Transverse colon (tissue), 4 donors: ENCODE results near the gene CHP2. TPM values are rescaled to one million over a fixed set of nuclear protein-coding genes. Genes with fewer than 3 reads are reported as not detected.
"Not testable (repeated sequence)": the region's sequence is repeated elsewhere in the genome, so short reads cannot be mapped to it uniquely, and the experiment has no call there.

Experiments used
- DNase-seq: peaks from one replicate; pipeline ENCODE4 v3.0.0-alpha.2; 2019
- H3K27ac ChIP-seq, 4 donors: fragments of 200-600 bp; sonication (generic); 2 replicates each; pipeline ENCODE4 v1.5.1; 2016 to 2018; ENCODE audit warnings: inconsistent platforms in 4 of 4
- H3K27me3 ChIP-seq: fragments of 200-600 bp; sonication (generic); 2 replicates; pipeline ENCODE4 v1.5.1; 2017; ENCODE audit warnings: inconsistent platforms
- H3K36me3 ChIP-seq, 4 donors: fragments of 200-600 bp; sonication (generic); 2 replicates each; pipeline ENCODE4 v1.5.1; 2017 to 2019; ENCODE audit warnings: inconsistent platforms in 4 of 4
- H3K4me1 ChIP-seq, 4 donors: fragments of 200-600 bp; sonication (generic); 2 replicates each; pipeline ENCODE4 v1.5.1; 2017 to 2020; ENCODE audit warnings: inconsistent platforms in 4 of 4
- H3K4me3 ChIP-seq, 4 donors: fragments of 200-600 bp; sonication (generic); 1 replicate in 1 of 4; 2 replicates in 3 of 4; pipeline versions ENCODE4 v1.5.1 to v1.6.1; 2017 to 2019; ENCODE audit warnings: inconsistent platforms in 4 of 4
- H3K9me3 ChIP-seq, 2 donors: fragments of 200-600 bp; sonication (generic); 2 replicates each; pipeline ENCODE4 v1.5.1; 2017 to 2019; ENCODE audit warnings: inconsistent platforms in 2 of 2
- CTCF ChIP-seq, 5 experiments: fragments of 200-600 bp in 3 of 5; fragments of 450-650 bp in 2 of 5; sonication (generic) in 3 of 5; IDR thresholded peaks; 1 replicate in 2 of 5; 2 replicates in 3 of 5; pipeline ENCODE4 v1.5.1; 2016 to 2017; ENCODE audit warnings: antibody characterized with exemption in 5 of 5, inconsistent platforms in 3 of 5, mild to moderate bottlenecking in 2 of 5, moderate library complexity in 1 of 5
- EP300 ChIP-seq: sonication (generic); formaldehyde crosslinking; IDR thresholded peaks from one replicate; pipeline ENCODE4 v1.6.1; 2017; ENCODE audit warnings: antibody characterized with exemption, low read depth
- POLR2A ChIP-seq: fragments of 450-650 bp; IDR thresholded peaks from one replicate; pipeline ENCODE4 v1.6.1; 2016; ENCODE audit warnings: antibody characterized with exemption, mild to moderate bottlenecking, moderate library complexity
- POLR2AphosphoS5 ChIP-seq, 3 donors: sonication (generic); formaldehyde crosslinking; IDR thresholded peaks; one replicate each; pipeline ENCODE4 v1.6.1; 2016; ENCODE audit warnings: antibody characterized with exemption in 3 of 3
- WGBS, 2 donors: methylation state at CpG; one replicate each; pipeline ENCODE4 v1.1.5; 2018; ENCODE audit warnings: low coverage in 1 of 2; 5-methylcytosine and 5-hydroxymethylcytosine counted together
- in situ Hi-C, 4 donors: fragments of 200-750 bp; cut with MboI; loops; one replicate each; pipeline versions ENCODE4 v1.15.0 to v1.15.1; 2017; ENCODE audit warnings: low sequenced_read_pairs in 3 of 4, low pct_ligation_motif_present in 1 of 4, low pct_unique_long_range_greater_than_20kb in 1 of 4
- intact Hi-C: fragments of 100-400 bp; cut with DNase I; formaldehyde crosslinking; loops from one replicate; pipeline ENCODE4 v1.15.1; 2023; ENCODE audit warnings: low total_unique reads
- total RNA-seq, 4 donors: library from RNA; depleted of rRNA; stranded (reverse); fragments of >200 nt; gene quantifications; one replicate each; pipeline ENCODE4 v1.1.0, GENCODE V29; 2016

CHP2 gene
- total RNA-seq, 4 donors from 2014 or later: 90.9 to 264 (median 122) TPM

- 86 to 91% methylated on average over 5 of the region's 5 CpGs for WGBS, 2 donors
- H3K27ac ChIP-seq: no peak overlapping the region
- in situ Hi-C loops: no loop called here
- no peak overlapping the region for H3K4me3 ChIP-seq
- intact Hi-C loops: no loop called here
- peaks cover 34% of the 10 kb centered on the region for H3K27me3 ChIP-seq
- no peak for DNase-seq
- peaks cover 0 to 3% (median 1%) of the 10 kb centered on the region in 4 donors for H3K4me1 ChIP-seq
- TF ChIP-seq POLR2AphosphoS5 (IDR thresholded peaks at IDR 0.05) (no peak), EP300 (no peak), CTCF (IDR thresholded peaks at IDR 0.05) (no peak), POLR2A (no peak)
- H3K36me3 ChIP-seq: no peaks in the 10 kb centered on the region
- H3K9me3 ChIP-seq: no peaks in the 10 kb centered on the region
Measured at GRCh38 chr16:23716484-23716883, 38.3 kb upstream of the CHP2 start.

GRCh38 chr16:23722613-23723240 lies 32.1 kb upstream of the CHP2 start:
- 65 to 81% methylated on average over 4 to 9 of the region's 9 CpGs for WGBS, 2 donors
- H3K27ac ChIP-seq, DNase-seq, H3K27me3 ChIP-seq, intact Hi-C loops, in situ Hi-C loops, H3K4me1 ChIP-seq, H3K9me3 ChIP-seq, H3K36me3 ChIP-seq, H3K4me3 ChIP-seq: not testable (repeated sequence)

- H3K4me1 ChIP-seq: peaks cover 0 to 5% (median under 1%) of the 10 kb centered on the region in 4 donors
- DNase-seq: no peak
- H3K27me3 ChIP-seq: no peaks in the 10 kb centered on the region
- H3K9me3 ChIP-seq: no peaks in the 10 kb centered on the region
- no peak for TF ChIP-seq POLR2AphosphoS5 (IDR thresholded peaks at IDR 0.05)
- no peak for TF ChIP-seq EP300
- no peak for TF ChIP-seq CTCF (IDR thresholded peaks at IDR 0.05)
- no peak for TF ChIP-seq POLR2A
- H3K36me3 ChIP-seq: no peaks in the 10 kb centered on the region
- intact Hi-C loops: no loop called here
- no peak overlapping the region for H3K4me3 ChIP-seq
- 74 to 79% methylated on average over 8 of the region's 8 CpGs for WGBS, 2 donors
- no peak overlapping the region for H3K27ac ChIP-seq
- in situ Hi-C loops: no loop called here
Measured at GRCh38 chr16:23724096-23724784, 30.6 kb upstream of the CHP2 start.

- H3K27ac ChIP-seq: no peak overlapping the region
- H3K9me3 ChIP-seq: no peaks in the 10 kb centered on the region
- TF ChIP-seq POLR2AphosphoS5 (IDR thresholded peaks at IDR 0.05): no peak
- no peak for TF ChIP-seq POLR2A
- TF ChIP-seq EP300: no peak
- no peak for TF ChIP-seq CTCF (IDR thresholded peaks at IDR 0.05)
- no peaks in the 10 kb centered on the region for H3K27me3 ChIP-seq
- H3K4me3 ChIP-seq: no peak overlapping the region
- no peaks in the 10 kb centered on the region for H3K36me3 ChIP-seq
- 73 to 77% methylated on average over 3 of the region's 3 CpGs for WGBS, 2 donors
- H3K4me1 ChIP-seq: peaks cover 0 to 10% (median 3%) of the 10 kb centered on the region in 4 donors
- in situ Hi-C loops (loop anchor here in 1 of 4 donors (25.0 kb wide), 1 partner anchor 538 kb away; the partner anchor contains the start of gene CACNG3), intact Hi-C loops (no loop called here)
- DNase-seq: no peak
Measured at GRCh38 chr16:23724785-23725131, 30.1 kb upstream of the CHP2 start.
